ENCODE measurements around the gene IL17RA. TPM values are rescaled to one million over a fixed set of nuclear protein-coding genes. Genes with fewer than 3 reads are reported as not detected.
A peak's percentile ranks its signal among the peaks of the same experiment; 100 is the strongest.

Gene IL17RA
- total RNA-seq, 1 donor from 2014 or later = 18.4 TPM

GRCh38 chr22:17115236-17115635 lies 30.4 kb downstream of the IL17RA start:
- Mint-ChIP-seq H3K36me3 (ENCODE audit: low read depth) (peaks cover 28% of the 10 kb centered on the region), H3K4me1 (peaks cover 61% of the 10 kb centered on the region), H3K27me3 (peaks cover 4% of the 10 kb centered on the region), H3K27ac (no peak overlapping the region), H3K9me3 (no peaks in the 10 kb centered on the region), H3K4me3 (no peak overlapping the region)
- DNase-seq = no peak
- intact Hi-C loops (cut with micrococcal nuclease) = no loop called here

- peaks cover 22% of the 10 kb centered on the region for H3K36me3 Mint-ChIP-seq (ENCODE audit: low read depth)
- H3K4me3 Mint-ChIP-seq = peak overlapping the region; percentile 65
- peak overlapping the region; percentile 68 for H3K27ac Mint-ChIP-seq
- intact Hi-C loops (cut with micrococcal nuclease) = loop anchor here (2.0 kb wide), 1 partner anchor 29 kb away; no protein-coding TSS in a partner anchor
- DNase-seq = no peak
- peaks cover 59% of the 10 kb centered on the region for H3K4me1 Mint-ChIP-seq
- no peaks in the 10 kb centered on the region for H3K9me3 Mint-ChIP-seq
- H3K27me3 Mint-ChIP-seq = peaks cover 4% of the 10 kb centered on the region
Measured at GRCh38 chr22:17115945-17116565, 31.3 kb downstream of the IL17RA start.

- H3K27ac Mint-ChIP-seq = peak overlapping the region; percentile 68
- intact Hi-C loops (cut with micrococcal nuclease) = loop anchor here (2.0 kb wide), 1 partner anchor 30 kb away; no protein-coding TSS in a partner anchor
- H3K36me3 Mint-ChIP-seq (ENCODE audit: low read depth) = peaks cover 16% of the 10 kb centered on the region
- no peak for DNase-seq
- no peaks in the 10 kb centered on the region for H3K9me3 Mint-ChIP-seq
- H3K4me1 Mint-ChIP-seq = peaks cover 55% of the 10 kb centered on the region
- H3K27me3 Mint-ChIP-seq = peaks cover 7% of the 10 kb centered on the region
- H3K4me3 Mint-ChIP-seq = peak overlapping the region; percentile 65
Measured at GRCh38 chr22:17116572-17117330, 32.0 kb downstream of the IL17RA start.

- peaks cover 13% of the 10 kb centered on the region for H3K36me3 Mint-ChIP-seq (ENCODE audit: low read depth)
- H3K4me3 Mint-ChIP-seq = peak overlapping the region; percentile 61
- peaks cover 13% of the 10 kb centered on the region for H3K27me3 Mint-ChIP-seq
- H3K9me3 Mint-ChIP-seq = no peaks in the 10 kb centered on the region
- intact Hi-C loops (cut with micrococcal nuclease) = loop anchor here (2.0 kb wide), 1 partner anchor 31 kb away; no protein-coding TSS in a partner anchor
- peaks cover 57% of the 10 kb centered on the region for H3K4me1 Mint-ChIP-seq
- H3K27ac Mint-ChIP-seq = peak overlapping the region; percentile 35
- no peak for DNase-seq
Measured at GRCh38 chr22:17117400-17117799, 32.6 kb downstream of the IL17RA start.

GRCh38 chr22:17117890-17118289 lies 33.1 kb downstream of the IL17RA start:
- H3K9me3 Mint-ChIP-seq = no peaks in the 10 kb centered on the region
- peaks cover 54% of the 10 kb centered on the region for H3K4me1 Mint-ChIP-seq
- H3K27me3 Mint-ChIP-seq = peaks cover 18% of the 10 kb centered on the region
- intact Hi-C loops (cut with micrococcal nuclease) = loop anchor here (2.0 kb wide), 1 partner anchor 31 kb away; no protein-coding TSS in a partner anchor
- H3K4me3 Mint-ChIP-seq = peak overlapping the region; percentile 61
- DNase-seq = peak; percentile 75
- peaks cover 10% of the 10 kb centered on the region for H3K36me3 Mint-ChIP-seq (ENCODE audit: low read depth)
- peak overlapping the region; percentile 20 for H3K27ac Mint-ChIP-seq

GRCh38 chr22:17118342-17118741 lies 33.5 kb downstream of the IL17RA start:
- Mint-ChIP-seq H3K4me3 (peak overlapping the region; percentile 61), H3K27me3 (peaks cover 20% of the 10 kb centered on the region), H3K27ac (peak overlapping the region; percentile 20), H3K36me3 (ENCODE audit: low read depth) (peaks cover 6% of the 10 kb centered on the region), H3K4me1 (peaks cover 51% of the 10 kb centered on the region), H3K9me3 (no peaks in the 10 kb centered on the region)
- DNase-seq = no peak
- intact Hi-C loops (cut with micrococcal nuclease) = no loop called here

- Mint-ChIP-seq H3K27ac (no peak overlapping the region), H3K4me3 (peak overlapping the region; percentile 61), H3K4me1 (peaks cover 49% of the 10 kb centered on the region), H3K9me3 (no peaks in the 10 kb centered on the region), H3K27me3 (peaks cover 23% of the 10 kb centered on the region), H3K36me3 (ENCODE audit: low read depth) (peaks cover 2% of the 10 kb centered on the region)
- no peak for DNase-seq
- intact Hi-C loops (cut with micrococcal nuclease) = no loop called here
Measured at GRCh38 chr22:17119481-17120202, 34.8 kb downstream of the IL17RA start.

- peak; percentile 91 for DNase-seq
- H3K4me3 Mint-ChIP-seq = no peak overlapping the region
- no peaks in the 10 kb centered on the region for H3K9me3 Mint-ChIP-seq
- H3K27ac Mint-ChIP-seq = no peak overlapping the region
- H3K36me3 Mint-ChIP-seq (ENCODE audit: low read depth) = no peaks in the 10 kb centered on the region
- peaks cover 43% of the 10 kb centered on the region for H3K4me1 Mint-ChIP-seq
- intact Hi-C loops (cut with micrococcal nuclease) = no loop called here
- H3K27me3 Mint-ChIP-seq = peaks cover 27% of the 10 kb centered on the region
Measured at GRCh38 chr22:17120281-17120680, 35.5 kb downstream of the IL17RA start.

GRCh38 chr22:17120711-17121232 lies 36.0 kb downstream of the IL17RA start:
- Mint-ChIP-seq H3K4me3 (no peak overlapping the region), H3K36me3 (ENCODE audit: low read depth) (no peaks in the 10 kb centered on the region), H3K4me1 (peaks cover 39% of the 10 kb centered on the region), H3K27me3 (peaks cover 27% of the 10 kb centered on the region), H3K27ac (no peak overlapping the region), H3K9me3 (no peaks in the 10 kb centered on the region)
- DNase-seq = peak; percentile 74
- intact Hi-C loops (cut with micrococcal nuclease) = no loop called here

GRCh38 chr22:17121233-17122195 lies 36.7 kb downstream of the IL17RA start, which contains the start of gene TMEM121B:
Gene TMEM121B (minus strand): TSS chr22:17121360. CDS start chr22:17121127, 233 bp downstream.
- H3K27ac Mint-ChIP-seq = no peak within 1 kb of the TSS
- H3K36me3 Mint-ChIP-seq (ENCODE audit: low read depth) = no peaks in the 10 kb centered on the region
- H3K9me3 Mint-ChIP-seq = no peaks in the 10 kb centered on the region
- DNase-seq = peak; percentile 73
- H3K27me3 Mint-ChIP-seq = peaks cover 27% of the 10 kb centered on the region
- H3K4me3 Mint-ChIP-seq = peak within 1 kb of the TSS; percentile 79
- peaks cover 32% of the 10 kb centered on the region for H3K4me1 Mint-ChIP-seq
- intact Hi-C loops (cut with micrococcal nuclease) = loop anchor here (2.0 kb wide), 1 partner anchor 37 kb away; the partner anchor contains the start of gene HDHD5

GRCh38 chr22:17130199-17130598 lies 45.4 kb downstream of the IL17RA start:
- Mint-ChIP-seq H3K9me3 (no peaks in the 10 kb centered on the region), H3K27me3 (peaks cover 10% of the 10 kb centered on the region), H3K36me3 (ENCODE audit: low read depth) (peaks cover 6% of the 10 kb centered on the region), H3K27ac (no peak overlapping the region), H3K4me1 (no peaks in the 10 kb centered on the region), H3K4me3 (no peak overlapping the region)
- DNase-seq = no peak
- intact Hi-C loops (cut with micrococcal nuclease) = no loop called here

- no peak overlapping the region for H3K27ac Mint-ChIP-seq
- no peaks in the 10 kb centered on the region for H3K4me1 Mint-ChIP-seq
- intact Hi-C loops (cut with micrococcal nuclease) = no loop called here
- H3K27me3 Mint-ChIP-seq = peaks cover 10% of the 10 kb centered on the region
- H3K9me3 Mint-ChIP-seq = no peaks in the 10 kb centered on the region
- no peak overlapping the region for H3K4me3 Mint-ChIP-seq
- DNase-seq = no peak
- peaks cover 7% of the 10 kb centered on the region for H3K36me3 Mint-ChIP-seq (ENCODE audit: low read depth)
Measured at GRCh38 chr22:17131686-17132085, 46.9 kb downstream of the IL17RA start.
